GM18507 (cell line): ENCODE results near the gene TANK.
"Not testable (repeated sequence)": the region's sequence is repeated elsewhere in the genome, so short reads cannot be mapped to it uniquely, and the experiment has no call there.

Experiments
- DNase-seq: peaks from one replicate; pipeline ENCODE4 v3.0.0; 2011; ENCODE audit warnings: low read depth; ENCODE audit not compliant: insufficient read length; ENCODE audit errors: extremely low spot score
- FAIRE-seq: peaks from 2 replicates; lab custom pipeline; 2011; peaks lifted over from hg19 to GRCh38; lab: Jason Lieb, UNC

The TANK gene

DNA sequence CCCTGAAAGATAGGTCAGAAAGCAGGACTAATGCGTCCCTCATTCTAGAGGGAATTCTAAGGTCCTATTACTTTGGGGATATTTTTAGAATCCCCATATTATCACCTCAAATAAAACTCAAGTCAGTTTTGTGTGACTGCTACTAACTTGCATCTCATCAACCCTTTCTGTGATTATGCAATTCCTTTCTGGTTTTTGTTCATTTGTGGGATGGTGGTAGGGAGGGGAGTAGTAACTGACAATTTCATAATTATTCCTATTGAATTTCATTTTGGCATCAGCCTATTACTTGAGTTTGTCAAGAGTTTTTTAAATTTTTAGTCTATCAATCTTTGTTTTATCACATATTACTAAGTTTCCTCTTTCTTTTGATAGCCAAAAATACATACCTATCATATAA is 28.4 kb upstream of the TANK start:
- FAIRE-seq (no peak), DNase-seq (no peak)

- FAIRE-seq = not testable (repeated sequence)
Observed at GRCh38 chr2:161132384-161132783, 27.8 kb upstream of the TANK start.

GRCh38 chr2:161133366-161133765 is 26.9 kb upstream of the TANK start:
- no peak for FAIRE-seq

More at GRCh38 chr2:161132384-161132783, 27.8 kb upstream of the TANK start:
- not testable (repeated sequence) for DNase-seq

DNA sequence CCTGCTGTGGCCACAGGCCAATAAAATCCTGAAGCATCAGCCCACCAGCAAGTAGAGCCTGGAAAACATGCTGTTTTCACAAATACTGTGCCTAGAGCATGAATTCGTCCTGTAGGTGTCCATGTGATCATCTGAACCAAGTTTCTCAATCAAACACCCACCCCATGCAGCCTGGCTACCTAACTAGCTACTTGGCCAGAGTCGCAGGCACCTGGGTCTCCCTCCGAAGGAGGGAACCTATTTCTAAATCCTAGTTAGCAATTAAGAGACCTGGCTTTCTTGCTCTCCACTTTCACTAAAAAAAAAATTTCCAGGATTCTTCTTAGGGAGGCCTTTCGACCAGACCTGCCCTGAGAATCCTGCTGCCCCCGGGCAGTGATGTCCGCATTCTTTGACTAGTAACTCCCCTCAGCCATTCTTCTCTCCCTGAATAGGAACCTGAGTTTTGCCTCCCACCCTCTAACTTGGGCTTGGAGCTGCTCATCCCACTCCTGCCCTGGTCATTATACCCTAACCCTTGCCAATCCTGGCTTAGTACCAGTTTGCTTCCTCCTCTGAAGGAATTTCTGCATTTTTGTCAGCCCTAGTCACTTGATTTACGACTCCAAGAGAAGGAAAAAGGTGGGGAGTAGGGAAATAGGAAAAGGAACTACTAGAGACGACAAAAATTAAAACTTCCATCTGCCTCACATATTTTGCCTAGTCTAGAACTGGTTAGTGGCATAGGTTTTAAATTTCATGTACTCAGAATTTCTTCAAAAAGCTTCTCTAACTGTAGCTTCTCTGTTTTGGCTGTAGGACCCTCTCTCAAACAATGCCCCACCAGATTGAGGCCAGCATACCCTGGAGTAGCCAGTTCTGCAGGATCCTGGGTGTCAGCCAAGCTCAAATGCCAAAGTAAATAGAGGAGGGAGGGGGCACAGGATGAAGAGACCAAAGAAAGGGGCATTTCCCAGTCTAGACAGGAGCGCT is 25.4 kb upstream of the TANK start:
- DNase-seq (no peak), FAIRE-seq (no peak)

More at GRCh38 chr2:161133366-161133765, 26.9 kb upstream of the TANK start:
- DNase-seq = no peak

- FAIRE-seq = peak; percentile 24
- DNase-seq = no peak
Observed at GRCh38 chr2:161135951-161136593, 24.2 kb upstream of the TANK start.

DNA sequence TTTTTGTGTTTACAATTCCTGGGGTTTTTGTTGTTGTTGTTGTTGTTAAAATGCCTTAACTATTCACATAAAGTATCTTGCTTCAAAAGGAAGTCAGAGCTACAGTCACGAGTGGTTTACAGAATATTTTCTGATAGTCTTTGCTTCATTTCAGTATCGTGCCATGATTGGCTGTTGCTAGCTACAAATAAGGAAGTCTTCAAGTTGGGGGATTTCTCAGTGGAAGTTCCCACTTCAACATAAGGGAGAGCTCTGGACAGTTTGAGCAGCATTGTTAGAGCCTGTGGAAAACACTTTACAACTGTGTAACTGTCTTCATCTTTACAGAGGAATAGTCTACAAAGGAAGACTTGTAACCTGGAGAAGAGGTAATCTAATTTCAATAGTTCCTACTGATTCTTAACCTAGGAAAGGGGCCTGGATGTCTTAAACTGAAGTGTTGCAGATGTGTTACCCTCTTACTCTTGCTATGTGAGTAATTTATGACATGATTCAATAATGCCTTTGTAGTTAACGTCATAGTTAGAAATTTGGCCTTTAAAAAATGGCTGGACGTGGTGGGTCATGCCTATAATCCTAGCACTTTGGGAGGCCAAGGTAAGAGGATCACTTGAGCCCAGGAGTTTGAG is 23.4 kb upstream of the TANK start:
- peak; percentile 95 for FAIRE-seq

GRCh38 chr2:161138429-161138828 is 21.8 kb upstream of the TANK start:
- DNase-seq (no peak), FAIRE-seq (peak; percentile 68)

More for the DNA sequence above, 23.4 kb upstream of the TANK start:
- no peak for DNase-seq

GRCh38 chr2:161139098-161139987 is 20.9 kb upstream of the TANK start:
- FAIRE-seq = peak; percentile 75
- DNase-seq = no peak

GRCh38 chr2:161141033-161141432 is 19.2 kb upstream of the TANK start:
- FAIRE-seq (peak; percentile 94), DNase-seq (no peak)

- no peak for DNase-seq
- FAIRE-seq = no peak
Observed at GRCh38 chr2:161146209-161146775, 13.9 kb upstream of the TANK start.

- DNase-seq (no peak), FAIRE-seq (no peak)
Observed at GRCh38 chr2:161146996-161147395, 13.2 kb upstream of the TANK start.

GRCh38 chr2:161147856-161148255 is 12.4 kb upstream of the TANK start:
- DNase-seq (no peak), FAIRE-seq (no peak)

DNA sequence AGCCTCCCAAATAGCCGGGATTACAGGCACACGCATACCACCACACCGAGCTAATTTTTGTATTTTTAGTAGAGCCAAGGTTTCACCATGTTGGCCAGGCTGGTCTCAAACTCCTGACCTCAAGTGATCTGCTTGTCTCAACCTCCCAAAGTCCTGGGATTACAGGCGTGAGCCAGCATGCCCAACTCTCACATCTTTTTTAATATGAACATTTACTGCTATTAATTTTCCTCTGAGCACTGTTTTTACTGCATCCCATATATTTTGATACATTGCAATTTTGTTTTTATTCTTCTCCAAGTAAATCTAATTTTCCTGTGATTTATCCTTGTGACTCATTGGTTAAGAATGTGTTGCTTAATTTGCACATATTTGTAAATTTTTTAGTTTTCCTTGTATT is 9.5 kb upstream of the TANK start:
- DNase-seq = no peak
- no peak for FAIRE-seq

DNA sequence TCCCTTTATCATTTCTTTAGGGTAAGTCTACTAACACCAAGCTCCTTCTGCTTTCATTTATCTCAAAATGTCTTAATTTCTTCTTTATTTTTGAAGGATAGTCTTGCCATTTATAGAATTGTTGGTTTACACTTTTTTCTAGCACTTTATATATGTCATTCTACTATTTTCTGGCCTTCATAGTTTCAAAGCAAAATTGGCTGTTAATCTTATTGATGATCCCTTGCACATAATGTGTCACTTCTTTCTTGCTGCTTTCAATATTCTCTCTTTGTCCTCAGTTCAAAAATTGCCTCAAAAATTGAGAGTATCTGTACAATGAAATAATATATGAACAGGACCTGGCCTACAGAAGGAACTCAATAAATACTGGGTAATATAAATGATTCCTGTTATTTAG is 7.9 kb upstream of the TANK start:
- FAIRE-seq (no peak), DNase-seq (no peak)

GRCh38 chr2:161158882-161159281 is 1.3 kb upstream of the TANK start:
- DNase-seq = no peak
- no peak for FAIRE-seq

DNA sequence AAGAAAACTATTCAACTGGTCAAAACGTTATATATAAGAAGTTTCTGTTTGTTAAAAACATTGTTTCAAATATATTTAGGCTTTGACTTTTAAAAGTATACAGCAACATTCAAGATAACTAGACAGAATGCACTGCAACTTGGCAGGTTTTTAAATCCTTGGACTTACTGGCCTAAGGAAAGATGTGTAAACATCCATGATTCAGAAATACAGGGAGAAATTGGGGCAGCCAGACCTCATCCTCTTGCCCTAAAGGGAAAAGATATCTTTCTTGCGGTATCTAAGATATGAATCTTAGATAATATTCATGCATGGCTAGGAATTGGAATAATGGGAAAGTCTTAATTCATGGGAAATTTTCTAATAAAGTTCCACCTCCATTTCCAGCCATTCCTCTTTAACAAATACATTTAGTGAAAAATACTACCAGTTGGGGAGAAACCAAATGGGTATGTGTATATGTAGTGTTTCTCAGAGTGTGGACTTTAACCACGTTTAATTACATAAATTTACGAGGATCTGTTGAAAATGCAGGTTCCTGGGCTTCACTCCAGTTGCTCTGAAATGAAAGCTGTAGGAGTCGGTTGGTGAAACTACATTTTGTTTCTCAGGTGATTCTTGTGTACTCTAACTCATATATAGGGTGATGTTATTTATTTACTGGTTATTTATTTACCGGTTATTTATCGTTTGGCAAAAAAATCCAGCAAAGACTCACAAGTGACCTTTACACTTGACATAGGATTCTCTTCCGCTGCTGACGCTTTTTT is 587 bp upstream of the TANK start:
- FAIRE-seq (no peak), DNase-seq (no peak)

DNA sequence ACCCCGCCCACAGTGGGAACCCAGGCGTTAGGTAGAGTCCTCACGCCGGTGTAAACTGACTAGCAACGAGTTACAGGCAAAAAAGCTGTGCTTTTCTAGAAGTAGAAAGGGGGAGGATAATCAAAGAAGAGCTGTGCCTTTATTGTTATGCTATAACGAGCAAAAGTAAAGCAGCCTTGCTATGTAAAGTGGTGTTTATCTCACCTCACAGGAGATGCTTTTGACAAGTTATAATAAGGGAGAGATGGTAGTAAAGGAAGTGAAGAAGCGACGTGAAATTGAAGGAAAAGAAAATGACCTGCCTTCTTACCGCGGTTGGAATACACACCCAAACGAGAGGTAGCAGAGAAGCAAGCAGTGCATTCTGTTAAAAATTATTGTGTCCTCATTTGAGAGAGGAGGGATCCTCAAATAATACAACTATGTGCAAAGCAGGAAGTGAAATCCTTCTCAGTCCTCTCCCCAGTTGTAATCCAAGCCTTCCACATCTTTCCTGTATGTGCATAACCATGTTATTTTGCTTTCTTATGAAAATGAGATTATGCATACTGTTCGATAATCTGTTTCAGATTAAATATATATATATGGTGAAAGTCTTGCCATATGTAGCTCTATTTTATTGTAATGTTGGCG is 962 bp downstream of the TANK start:
- DNase-seq = no peak

GRCh38 chr2:161163440-161163839 is 3.2 kb downstream of the TANK start:
- DNase-seq = no peak
- FAIRE-seq = no peak

More for the DNA sequence above, 962 bp downstream of the TANK start:
- FAIRE-seq = no peak
